ENCODE measurements around the gene PALLD. TPM values are rescaled to one million over a fixed set of nuclear protein-coding genes. Genes with fewer than 3 reads are reported as not detected.

The PALLD gene
- total and polyA plus RNA-seq, 2 of the 8 experiments (the other 6 are each of a cell fraction or from before 2014, with no cell fraction given), result 10.5 to 25.0 TPM

DNA sequence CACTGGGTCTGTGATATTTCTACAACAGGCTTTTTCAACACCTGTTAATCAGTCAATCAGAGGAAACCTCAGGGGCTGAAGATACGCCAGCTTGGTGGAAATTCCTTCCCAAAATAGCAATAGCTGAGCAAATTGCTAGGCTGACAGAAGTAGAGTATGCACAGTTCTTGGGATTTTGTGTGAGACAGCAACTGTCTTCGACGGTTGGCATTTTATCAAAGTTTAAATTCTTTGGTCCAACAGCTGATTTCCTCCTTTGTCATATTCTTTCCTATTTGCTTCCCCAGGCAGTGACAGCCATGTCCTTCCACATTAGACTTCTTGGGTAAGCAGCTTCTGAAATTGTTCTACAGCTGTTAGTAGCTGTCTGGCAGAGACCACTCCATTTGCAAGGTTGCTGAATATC lies 8.0 kb upstream of the PALLD start:
- Histone ChIP-seq H4K91ac (replicated peaks; ENCODE audit: insufficient read length, low read length) (no peak overlapping the region), H3K23me2 (ENCODE audit: low read depth, low read length) (no peaks in the 10 kb centered on the region), H4K20me1 (replicated peaks in 1 of 2; ENCODE audit: control insufficient read depth in 1 of 2, insufficient read depth in 2 of 2, low read length in 2 of 2) (no peaks in the 10 kb centered on the region), H3K4me3 (ENCODE audit: extremely low read depth in 1 of 4, insufficient read depth in 2 of 4, low read depth in 3 of 4, low read length in 4 of 4) (no peak overlapping the region), H4K5ac (ENCODE audit: insufficient read length, low read depth, low read length) (no peak overlapping the region), H2AK5ac (ENCODE audit: low read depth, low read length) (no peak overlapping the region), H2BK5ac (ENCODE audit: low read depth, low read length) (no peak overlapping the region), H2BK20ac (ENCODE audit: low read length) (no peak overlapping the region), H3K14ac (ENCODE audit: insufficient read length) (no peak overlapping the region), H2BK15ac (ENCODE audit: low read length) (no peak overlapping the region), H3K4me1 (replicated peaks in 1 of 4; ENCODE audit: control insufficient read depth in 3 of 4, insufficient read depth in 4 of 4, low read length in 3 of 4) (no peaks in the 10 kb centered on the region), H3K18ac (ENCODE audit: extremely low read depth, low read length) (no peak overlapping the region), H3K27me3 (replicated peaks in 1 of 4; ENCODE audit: control insufficient read depth in 3 of 4, extremely low read depth in 1 of 4, insufficient read depth in 3 of 4, low read length in 3 of 4) (no peaks in the 10 kb centered on the region), H4K8ac (ENCODE audit: extremely low read depth, insufficient read depth, low read length) (no peak overlapping the region), H2BK120ac (replicated peaks; ENCODE audit: low read depth, low read length) (no peak overlapping the region), H3K79me2 (ENCODE audit: control insufficient read depth in 1 of 2, insufficient read depth in 2 of 2, low read length in 2 of 2) (no peaks in the 10 kb centered on the region), H3K9ac (replicated peaks in 1 of 4; ENCODE audit: extremely low read depth in 1 of 4, low read depth in 3 of 4, low read length in 3 of 4) (no peak overlapping the region), H3K56ac (replicated peaks; ENCODE audit: insufficient read length, low read depth, low read length) (no peak overlapping the region), H3K27ac (ENCODE audit: low read depth, low read length) (no peak overlapping the region), H3K79me1 (ENCODE audit: low read depth, low read length) (no peaks in the 10 kb centered on the region), H3K9me3 (ENCODE audit: insufficient read depth in 2 of 2, low read depth in 1 of 2, low read length in 1 of 2) (no peaks in the 10 kb centered on the region), H3K4me2 (ENCODE audit: insufficient read depth in 1 of 2, low read depth in 2 of 2, low read length in 2 of 2) (no peak overlapping the region), H3K4ac (replicated peaks; ENCODE audit: insufficient read length, low read depth, low read length) (no peak overlapping the region), H3K23ac (ENCODE audit: insufficient read length) (no peak overlapping the region), H3K36me3 (ENCODE audit: control insufficient read depth in 2 of 4, insufficient read depth in 4 of 4, low read length in 3 of 4) (no peaks in the 10 kb centered on the region), H2AFZ (ENCODE audit: low read length) (no peak overlapping the region), H2BK12ac (ENCODE audit: low read depth, low read length) (no peak overlapping the region)
- CTCF ChIA-PET (ENCODE audit: partially characterized antibody), result no interaction called here
- TF ChIP-seq RAD21 (IDR thresholded peaks at IDR 0.05 in 1 of 2, conservative IDR thresholded peaks at IDR 0.05 in 1 of 2; ENCODE audit: low read depth in 2 of 2, low read length in 2 of 2) (no peak), SAP30 (IDR thresholded peaks at IDR 0.05; ENCODE audit: insufficient read depth, insufficient replicate concordance, low read length) (no peak), SP2 (IDR thresholded peaks at IDR 0.05; ENCODE audit: low read length) (no peak), CBX8 (IDR thresholded peaks at IDR 0.05; ENCODE audit: borderline replicate concordance, low read depth, low read length) (no peak), CHD1 (IDR thresholded peaks at IDR 0.05; ENCODE audit: low read depth, low read length) (no peak), NANOG (IDR thresholded peaks at IDR 0.05; ENCODE audit: insufficient read depth, low read depth, low read length, poor library complexity, severe bottlenecking) (no peak), RBBP5 (IDR thresholded peaks at IDR 0.05; ENCODE audit: borderline replicate concordance, low read depth, low read length) (no peak), RNF2 (IDR thresholded peaks at IDR 0.05; ENCODE audit: borderline replicate concordance, low read depth, low read length, missing control alignments, poor library complexity, severe bottlenecking) (no peak), SP4 (IDR thresholded peaks at IDR 0.05; ENCODE audit: low read length) (no peak), SUZ12 (IDR thresholded peaks at IDR 0.05; ENCODE audit: low read length) (no peak), RXRA (IDR thresholded peaks at IDR 0.05; ENCODE audit: insufficient read depth, low read depth, low read length) (no peak)
- 89% methylated on average over 3 of the region's 3 CpGs; no CpG with 5 or more reads in 1 of the 2 experiments for WGBS, 2 experiments (ENCODE audit: extremely low coverage in 1 of 2, insufficient coverage in 1 of 2, insufficient read length in 1 of 2, insufficient replicate concordance in 2 of 2, low coverage in 1 of 2, low lambda C conversion rate in 2 of 2, missing lambda C conversion rate in 1 of 2)
- DNase-seq (ENCODE audit: low read depth in 1 of 2, low spot score in 2 of 2) (no peak), FAIRE-seq (no peak)
- POLR2A ChIA-PET (ENCODE audit: partially characterized antibody), result no interaction called here

All from H1 (cell line).